ENCODE data around the gene TFAP2E.

Gene TFAP2E

GRCh38 chr1:35573198-35574124 is at the start of gene TFAP2E:
Gene TFAP2E (plus strand): TSS chr1:35573314. CDS start chr1:35573578, 264 bp downstream.
- DNase-seq, result no peak

DNA sequence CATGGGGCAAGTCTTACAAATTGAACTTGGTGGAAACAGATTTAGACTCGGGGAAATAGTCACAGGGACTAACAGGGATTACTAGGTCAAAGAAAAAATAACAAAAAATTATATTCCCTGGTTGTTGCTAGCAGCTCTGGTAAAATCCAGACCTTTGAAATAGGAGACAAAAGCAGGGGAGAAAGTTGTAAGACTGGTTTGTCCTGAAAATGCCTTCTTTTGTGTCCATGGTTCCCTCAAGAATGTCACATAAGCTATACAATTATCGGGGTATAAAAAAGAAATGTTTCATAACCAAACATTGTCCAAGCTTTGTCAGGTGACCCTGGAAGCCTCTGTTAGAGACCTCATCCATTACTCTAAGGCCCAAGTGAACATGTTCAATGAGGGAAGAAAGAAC is 49.0 kb upstream of the TFAP2E start:
- DNase-seq, result no peak

DNA sequence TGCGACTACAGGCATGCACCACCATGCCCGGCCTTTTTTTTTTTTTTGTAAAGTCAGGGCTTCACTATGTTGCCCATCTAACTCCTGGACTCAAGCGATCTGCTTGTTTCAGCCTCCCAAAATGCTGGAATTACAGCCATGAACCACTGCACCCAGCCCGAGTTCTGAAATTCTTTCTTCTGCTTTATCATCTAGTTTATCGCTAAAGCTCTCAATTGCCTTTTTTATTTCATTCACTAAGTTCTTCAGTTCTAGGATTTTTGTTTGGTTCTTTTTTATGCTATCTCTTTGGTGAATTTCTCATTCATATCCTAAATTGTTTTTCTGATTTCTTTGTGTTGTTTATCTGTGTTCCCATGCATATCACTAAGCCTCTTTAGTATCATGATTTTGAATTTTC is 42.9 kb upstream of the TFAP2E start:
- DNase-seq, result no peak

DNA sequence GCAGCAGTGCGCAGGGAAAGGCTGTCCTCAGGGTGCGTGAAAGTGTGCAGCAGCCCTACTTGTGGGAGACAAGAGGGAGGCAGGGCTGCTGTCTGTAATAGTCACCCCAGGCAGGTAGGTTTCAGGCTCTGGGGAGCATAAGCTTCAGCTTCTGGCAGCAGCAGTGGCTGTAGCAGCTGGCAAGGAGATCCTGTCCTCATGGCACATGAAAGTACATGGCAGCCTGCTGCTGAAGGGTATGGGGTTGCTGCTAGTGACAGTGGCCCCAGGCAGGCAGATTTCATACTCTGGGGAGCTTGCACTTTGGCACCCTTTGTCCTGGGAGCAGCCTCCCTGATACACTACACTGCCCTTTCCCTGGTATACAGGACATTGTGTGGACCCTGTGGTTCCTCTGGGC is 42.2 kb upstream of the TFAP2E start:
- no peak for DNase-seq

- DNase-seq, result no peak
Measured at GRCh38 chr1:35531368-35531767, 41.7 kb upstream of the TFAP2E start.

- DNase-seq, result no peak
Measured at GRCh38 chr1:35532497-35533223, 40.5 kb upstream of the TFAP2E start.

- no peak for DNase-seq
Measured at GRCh38 chr1:35533586-35533985, 39.5 kb upstream of the TFAP2E start.

DNA sequence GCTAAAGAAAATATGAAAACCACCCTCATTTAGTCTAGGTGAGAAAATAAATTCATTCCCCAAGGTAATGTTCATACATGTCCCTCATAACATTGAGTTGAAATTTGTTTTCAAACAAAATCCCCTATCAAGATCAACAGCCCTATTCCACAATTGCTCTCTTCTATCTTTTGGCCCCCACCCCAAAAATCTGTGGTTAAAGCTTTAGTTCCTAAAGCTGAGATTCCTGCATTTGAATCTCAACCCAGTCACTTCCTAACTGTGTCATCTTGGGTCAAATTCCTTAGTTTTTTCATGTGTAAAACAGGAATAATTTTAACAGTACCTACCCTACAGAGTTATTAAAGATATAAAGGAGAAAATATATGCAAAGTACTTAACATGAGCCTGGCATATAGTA is 37.9 kb upstream of the TFAP2E start:
- no peak for DNase-seq

DNA sequence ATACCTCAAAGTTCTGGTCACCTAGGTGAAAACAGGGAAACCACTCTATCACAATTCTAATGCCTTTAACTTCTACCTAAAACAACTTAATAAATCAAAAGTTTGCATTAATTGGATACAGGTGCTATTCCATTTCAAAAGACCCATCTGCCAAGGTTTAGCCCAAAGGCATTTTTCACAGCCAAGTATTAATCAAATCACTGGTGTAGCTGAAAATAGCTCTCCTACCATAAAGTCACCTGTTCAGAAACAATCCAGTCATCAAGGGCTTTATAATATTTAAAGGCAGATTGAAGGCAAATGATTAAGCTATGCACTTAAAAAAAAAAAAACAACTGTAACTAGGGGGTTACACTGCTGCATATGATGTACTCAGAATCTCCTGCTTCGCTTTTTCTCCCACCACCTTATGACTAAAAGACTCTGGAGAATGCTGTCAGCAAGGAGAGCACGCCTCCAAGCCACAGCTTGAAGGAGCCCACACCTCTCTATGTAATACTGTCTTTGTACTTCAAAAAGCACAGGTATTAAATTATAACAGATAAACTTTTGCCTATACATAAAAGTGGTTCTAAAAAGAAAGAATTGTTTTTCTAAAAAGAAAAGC is 36.5 kb upstream of the TFAP2E start:
- peak in 1 of 2 donors; percentile 18 for DNase-seq

DNA sequence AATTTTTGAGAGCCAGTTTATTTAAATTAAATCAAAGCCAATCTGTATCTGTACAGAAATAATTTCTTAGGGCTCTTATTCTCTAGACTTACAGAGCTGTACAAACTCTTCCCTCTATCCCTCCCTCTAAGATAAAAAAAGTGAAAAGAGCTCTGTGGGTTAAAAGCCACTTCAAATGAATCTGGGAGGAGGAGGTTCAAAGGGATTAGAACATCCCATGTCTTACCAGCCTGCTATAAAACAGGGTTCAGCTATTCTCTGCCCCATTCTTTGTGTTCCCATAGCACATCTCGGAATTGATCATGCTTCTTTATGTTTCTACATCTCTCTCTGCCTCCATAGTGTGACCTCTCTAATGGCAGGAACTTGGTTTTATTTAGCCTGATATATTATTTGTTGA is 35.3 kb upstream of the TFAP2E start:
- no peak for DNase-seq

- DNase-seq, result peak in 1 of 2 donors; percentile 23
Measured at GRCh38 chr1:35539073-35539823, 33.9 kb upstream of the TFAP2E start.

DNA sequence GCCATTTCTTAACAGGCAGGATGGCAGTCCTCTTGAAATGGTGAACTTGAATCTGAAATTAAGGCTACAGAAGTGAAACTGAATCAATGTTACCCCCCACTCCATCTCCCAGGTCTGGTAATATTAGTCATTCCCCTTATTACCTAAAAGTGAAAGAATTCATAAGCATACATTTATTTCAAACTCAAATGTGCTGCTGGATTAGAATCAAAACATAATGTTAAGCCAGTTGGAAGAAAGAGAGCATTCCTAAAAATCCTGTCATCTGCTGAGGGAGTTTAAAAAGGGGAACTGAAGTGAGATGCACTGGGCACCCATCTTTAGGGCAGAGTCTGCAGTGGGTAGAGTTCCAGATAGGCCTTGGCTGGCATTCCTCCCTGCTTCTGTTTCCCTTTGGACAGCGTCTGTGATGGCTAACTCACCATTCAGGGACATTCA is 33.3 kb upstream of the TFAP2E start:
- DNase-seq, result no peak

DNA sequence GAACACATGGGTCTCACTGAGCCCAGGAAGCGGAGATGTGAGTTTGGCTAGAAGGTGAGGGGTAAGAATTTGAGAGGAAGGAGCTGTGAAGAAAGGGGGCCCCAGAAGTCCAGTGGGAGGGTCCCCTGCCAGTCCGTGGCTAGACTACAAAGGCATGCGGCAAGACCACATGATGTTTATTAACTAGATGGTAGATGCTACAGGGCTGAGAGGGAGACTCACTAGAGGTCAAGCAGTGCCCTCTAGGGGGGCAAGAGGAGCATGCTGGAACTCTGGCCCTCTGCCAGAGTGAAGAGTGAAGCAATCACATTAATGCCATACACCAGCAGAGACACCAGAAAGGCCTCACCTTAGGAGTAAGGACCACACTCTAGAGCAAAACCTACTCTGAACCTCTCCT is 28.1 kb upstream of the TFAP2E start:
- peak; percentile 58 to 59 for DNase-seq

GRCh38 chr1:35546614-35547013 is 26.5 kb upstream of the TFAP2E start:
- DNase-seq, result no peak

GRCh38 chr1:35553851-35554250 is 19.3 kb upstream of the TFAP2E start:
- no peak for DNase-seq

GRCh38 chr1:35554266-35555211 is 18.6 kb upstream of the TFAP2E start:
- DNase-seq, result no peak

- no peak for DNase-seq
Measured at GRCh38 chr1:35555212-35555584, 17.9 kb upstream of the TFAP2E start.

DNA sequence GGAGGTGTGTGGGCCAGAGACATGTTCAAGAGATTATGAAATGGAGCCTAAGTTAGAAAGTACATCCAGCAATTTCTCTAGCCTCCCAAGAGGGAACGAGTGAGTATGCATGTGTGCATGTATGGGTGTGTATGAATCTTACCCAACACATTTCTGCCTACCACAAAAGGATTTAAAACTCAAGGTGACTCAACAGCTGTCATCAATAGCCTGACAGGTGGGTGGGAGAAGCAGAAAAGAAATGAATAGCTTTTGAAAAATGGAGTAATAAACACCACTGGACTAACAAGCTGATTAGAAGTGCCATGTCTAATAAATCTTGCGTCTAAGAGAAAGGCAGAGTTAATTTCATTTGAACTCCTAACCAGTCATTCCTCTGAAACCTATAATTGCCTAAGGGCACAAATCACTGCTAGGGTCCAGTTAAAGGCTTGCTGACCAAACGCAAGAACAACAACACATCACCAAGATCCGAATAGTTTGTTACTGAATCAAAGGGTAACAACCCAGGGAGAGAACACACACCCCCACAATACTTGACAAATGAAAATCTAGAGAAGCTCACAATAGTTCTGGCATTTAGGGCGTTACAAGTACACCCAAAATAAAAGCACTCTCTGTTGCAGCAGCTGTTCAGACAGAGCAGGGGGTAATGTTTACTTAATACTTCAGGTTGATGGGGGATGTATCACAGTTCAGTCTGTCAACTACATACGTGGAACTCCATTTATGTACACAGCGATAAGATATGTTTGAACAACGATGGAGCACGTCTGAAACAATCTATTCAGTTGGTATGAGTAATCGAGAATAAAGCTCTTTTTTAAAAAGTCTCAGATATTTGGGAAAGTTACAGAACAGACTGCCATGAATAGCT is 17.3 kb upstream of the TFAP2E start:
- no peak for DNase-seq

GRCh38 chr1:35556484-35557117 is 16.5 kb upstream of the TFAP2E start:
- no peak for DNase-seq

DNA sequence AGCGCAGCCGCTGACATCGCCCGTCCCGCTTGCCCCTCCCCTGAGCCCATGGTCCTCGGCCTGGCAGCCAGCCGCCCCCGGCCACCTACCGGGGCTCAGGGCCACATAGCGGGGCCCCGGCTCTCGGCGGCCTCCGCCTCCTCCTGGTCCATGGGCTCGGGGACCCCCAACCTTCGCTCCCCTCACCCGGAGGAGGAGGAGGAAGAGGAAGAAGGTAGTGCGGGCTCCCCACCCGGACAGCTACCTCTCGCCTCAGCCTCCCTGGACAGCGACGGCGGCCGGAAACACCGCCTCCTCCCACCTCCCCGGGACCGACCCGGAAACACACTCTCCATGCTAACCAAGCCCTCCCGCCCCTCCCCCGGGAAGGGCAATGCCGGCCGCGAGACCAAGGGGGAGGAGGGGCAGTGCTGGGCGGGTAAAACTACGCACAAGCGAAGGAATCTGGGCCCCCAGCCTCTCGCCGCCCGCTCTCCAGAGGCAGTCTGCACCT is 15.9 kb upstream of the TFAP2E start, which contains the start of gene KIAA0319L:
Gene KIAA0319L (minus strand): TSS at position 286 of the 493 bp plus-strand sequence. CDS start 2,912 bp downstream, outside the sequence.
- DNase-seq, result no peak
